K562 (cell line): Measurements from ENCODE around the gene CPM. TPM values are rescaled to one million over a fixed set of nuclear protein-coding genes. Genes with fewer than 3 reads are reported as not detected.
A peak's percentile ranks its signal among the peaks of the same experiment; 100 is the strongest.

ENCODE experiments used
- MEIS2 ChIP-seq: fragments of 450-650 bp; IDR thresholded peaks from 2 replicates; pipeline ENCODE4 v1.6.1; 2014; ENCODE audit warnings: mild to moderate bottlenecking; ENCODE audit not compliant: partially characterized antibody
- NFATC3 ChIP-seq: fragments of 450-650 bp; IDR thresholded peaks from 2 replicates; pipeline ENCODE4 v1.6.1; 2017; ENCODE audit warnings: mild to moderate bottlenecking
- PHF20 ChIP-seq: fragments of 450-650 bp; IDR thresholded peaks from 2 replicates; pipeline ENCODE4 v1.6.1; 2018; ENCODE audit not compliant: partially characterized antibody
- polyA plus RNA-seq, 8 experiments: library from polyadenylated mRNA; depleted of rRNA in 4 of 8; stranded (reverse) in 5 of 8; unstranded in 3 of 8; fragments of >200 nt; fragmentation: Nextera tagmentation in 2 of 8; fragmentation: Illumina TruSeq in 1 of 8; extraction: Ambion mirVana in 2 of 8; extraction: Trizol in 1 of 8; gene quantifications; 2 replicates each; pipeline versions ENCODE4 v1.2.1 to v1.2.3, GENCODE V29; 2011 to 2014; ENCODE audit warnings: inconsistent platforms in 1 of 8, missing spikeins in 1 of 8
- total RNA-seq, 7 experiments: library from RNA; depleted of rRNA in 6 of 7; stranded (reverse); fragments of >200 nt in 6 of 7; fragmentation: Illumina TruSeq in 2 of 7; extraction: Trizol in 2 of 7; gene quantifications; 2 replicates each; pipeline versions ENCODE4 v1.2.1 to v1.2.3, GENCODE V29; 2011 to 2021; ENCODE audit warnings: low replicate concordance in 1 of 7
- TF ChIP-seq, protein P1 (sequence below), 2 experiments: fragments of 450-650 bp; IDR thresholded peaks; 2 replicates each; pipeline ENCODE4 v1.6.1; 2016; ENCODE audit warnings: mild to moderate bottlenecking in 2 of 2, borderline replicate concordance in 1 of 2, low read depth in 1 of 2, moderate library complexity in 1 of 2
- TF ChIP-seq, protein P2 (sequence below), 2 experiments: IDR thresholded peaks in 1 of 2; conservative IDR thresholded peaks in 1 of 2; 2 replicates each; pipeline ENCODE4 v1.6.1; 2016; ENCODE audit warnings: low read depth in 2 of 2, mild to moderate bottlenecking in 1 of 2, missing compliant biosample characterization in 1 of 2, missing genetic modification characterization in 1 of 2, moderate library complexity in 1 of 2

The CPM gene
- total and polyA plus RNA-seq, 9 of the 15 experiments (the other 6 are each of a cell fraction or from before 2014, with no cell fraction given) = 0.31 TPM; not detected in 8

DNA sequence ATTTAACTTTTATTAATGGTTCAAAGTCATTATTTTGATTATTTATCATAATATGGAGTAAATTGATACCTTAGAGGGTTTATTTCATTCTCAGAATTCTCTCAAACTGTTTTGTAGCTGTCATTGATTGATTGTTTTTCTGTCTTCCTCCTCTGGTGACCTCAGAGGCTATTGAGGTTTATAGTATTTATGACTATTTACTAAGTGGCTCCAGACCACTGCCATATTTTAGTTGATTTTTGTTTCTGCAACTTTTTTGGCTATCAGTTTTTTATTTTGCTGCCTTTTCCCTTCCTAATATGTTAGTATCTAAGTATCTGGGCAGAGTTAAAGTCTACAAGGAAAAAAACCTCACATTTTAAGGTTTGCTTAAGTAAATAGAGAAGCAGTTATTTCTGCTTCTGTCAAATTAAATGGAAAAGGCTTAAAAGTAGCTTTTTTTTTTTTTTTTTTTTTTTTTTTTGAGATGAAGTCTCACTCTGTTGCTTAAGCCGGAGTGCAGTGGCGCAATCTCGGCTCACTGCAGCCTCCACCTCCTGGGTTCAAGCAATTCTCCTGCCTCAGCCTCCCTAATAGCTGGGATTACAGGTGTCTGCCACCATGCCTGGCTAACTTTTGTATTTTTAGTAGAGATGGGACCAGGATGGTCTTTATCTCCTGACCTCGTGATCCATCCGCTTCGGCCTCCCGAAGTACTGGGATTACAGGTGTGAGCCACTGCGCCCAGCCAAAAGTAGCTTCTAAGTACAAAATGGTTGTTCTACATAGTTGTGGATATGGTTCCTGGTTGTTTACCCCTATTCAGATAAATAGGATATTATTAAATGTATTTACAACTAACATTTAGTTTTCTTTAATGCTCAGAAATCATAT, 116.8 kb downstream of the CPM start (continued):
- TF ChIP-seq, protein P1, sequence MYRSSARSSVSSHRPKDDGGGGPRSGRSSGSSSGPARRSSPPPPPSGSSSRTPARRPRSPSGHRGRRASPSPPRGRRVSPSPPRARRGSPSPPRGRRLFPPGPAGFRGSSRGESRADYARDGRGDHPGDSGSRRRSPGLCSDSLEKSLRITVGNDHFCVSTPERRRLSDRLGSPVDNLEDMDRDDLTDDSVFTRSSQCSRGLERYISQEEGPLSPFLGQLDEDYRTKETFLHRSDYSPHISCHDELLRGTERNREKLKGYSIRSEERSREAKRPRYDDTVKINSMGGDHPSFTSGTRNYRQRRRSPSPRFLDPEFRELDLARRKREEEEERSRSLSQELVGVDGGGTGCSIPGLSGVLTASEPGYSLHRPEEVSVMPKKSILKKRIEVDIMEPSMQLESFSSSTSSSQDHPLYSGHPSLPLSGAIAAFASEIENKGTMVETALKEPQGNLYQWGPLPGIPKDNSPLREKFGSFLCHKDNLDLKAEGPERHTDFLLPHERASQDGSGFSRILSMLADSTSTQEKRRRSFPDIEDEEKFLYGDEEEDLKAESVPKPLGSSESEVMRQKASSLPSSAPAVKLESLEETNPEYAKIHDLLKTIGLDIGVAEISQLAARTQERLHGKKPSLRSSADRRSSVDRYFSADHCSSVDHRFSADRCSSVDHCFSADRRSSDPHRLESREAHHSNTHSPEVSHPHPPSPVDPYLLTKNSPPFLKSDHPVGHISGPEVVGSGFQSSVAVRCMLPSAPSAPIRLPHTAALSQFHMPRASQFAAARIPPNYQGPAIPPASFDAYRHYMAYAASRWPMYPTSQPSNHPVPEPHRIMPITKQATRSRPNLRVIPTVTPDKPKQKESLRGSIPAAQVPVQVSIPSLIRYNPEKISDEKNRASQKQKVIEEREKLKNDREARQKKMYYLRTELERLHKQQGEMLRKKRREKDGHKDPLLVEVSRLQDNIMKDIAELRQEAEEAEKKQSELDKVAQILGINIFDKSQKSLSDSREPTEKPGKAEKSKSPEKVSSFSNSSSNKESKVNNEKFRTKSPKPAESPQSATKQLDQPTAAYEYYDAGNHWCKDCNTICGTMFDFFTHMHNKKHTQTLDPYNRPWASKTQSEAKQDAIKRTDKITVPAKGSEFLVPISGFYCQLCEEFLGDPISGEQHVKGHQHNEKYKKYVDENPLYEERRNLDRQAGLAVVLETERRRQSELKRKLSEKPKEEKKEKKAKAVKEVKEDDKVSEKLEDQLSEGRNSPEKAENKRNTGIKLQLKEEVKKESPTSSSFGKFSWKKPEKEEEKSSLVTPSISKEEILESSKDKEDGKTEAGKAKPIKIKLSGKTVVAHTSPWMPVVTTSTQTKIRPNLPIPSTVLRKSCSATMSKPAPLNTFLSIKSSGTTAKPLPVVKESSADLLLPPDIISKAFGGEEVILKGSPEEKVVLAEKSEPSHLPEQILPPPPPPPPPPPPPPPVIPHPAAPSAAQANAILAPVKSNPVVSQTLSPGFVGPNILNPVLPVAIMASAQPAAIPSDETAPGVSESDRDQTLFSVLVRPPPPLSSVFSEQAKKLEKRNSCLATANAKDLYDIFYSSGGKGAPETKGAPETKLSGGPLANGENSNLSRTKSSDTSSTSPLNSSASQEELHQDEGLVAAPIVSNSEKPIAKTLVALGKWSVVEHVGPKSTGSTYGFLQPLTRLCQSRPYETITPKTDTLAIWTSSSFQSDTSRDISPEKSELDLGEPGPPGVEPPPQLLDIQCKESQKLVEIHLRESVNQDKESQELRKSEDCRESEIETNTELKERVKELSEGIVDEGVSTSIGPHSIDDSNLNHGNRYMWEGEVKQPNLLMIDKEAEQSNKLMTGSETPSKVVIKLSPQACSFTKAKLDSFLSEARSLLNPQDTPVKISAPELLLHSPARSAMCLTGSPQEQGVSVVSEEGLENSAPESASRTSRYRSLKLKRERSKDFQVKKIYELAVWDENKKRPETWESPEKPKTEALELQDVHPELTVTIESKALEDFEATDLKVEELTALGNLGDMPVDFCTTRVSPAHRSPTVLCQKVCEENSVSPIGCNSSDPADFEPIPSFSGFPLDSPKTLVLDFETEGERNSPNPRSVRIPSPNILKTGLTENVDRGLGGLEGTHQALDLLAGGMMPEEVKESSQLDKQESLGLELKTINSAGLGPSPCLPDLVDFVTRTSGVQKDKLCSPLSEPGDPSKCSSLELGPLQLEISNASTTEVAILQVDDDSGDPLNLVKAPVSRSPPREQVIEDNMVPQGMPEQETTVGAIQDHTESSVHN (IDR thresholded peaks at IDR 0.05; ENCODE audit: borderline replicate concordance in 1 of 2, low read depth in 1 of 2) = no peak
- TF ChIP-seq NFATC3 (no peak), MEIS2 (peak; percentile 64), PHF20 (no peak)
- TF ChIP-seq, protein P2, sequence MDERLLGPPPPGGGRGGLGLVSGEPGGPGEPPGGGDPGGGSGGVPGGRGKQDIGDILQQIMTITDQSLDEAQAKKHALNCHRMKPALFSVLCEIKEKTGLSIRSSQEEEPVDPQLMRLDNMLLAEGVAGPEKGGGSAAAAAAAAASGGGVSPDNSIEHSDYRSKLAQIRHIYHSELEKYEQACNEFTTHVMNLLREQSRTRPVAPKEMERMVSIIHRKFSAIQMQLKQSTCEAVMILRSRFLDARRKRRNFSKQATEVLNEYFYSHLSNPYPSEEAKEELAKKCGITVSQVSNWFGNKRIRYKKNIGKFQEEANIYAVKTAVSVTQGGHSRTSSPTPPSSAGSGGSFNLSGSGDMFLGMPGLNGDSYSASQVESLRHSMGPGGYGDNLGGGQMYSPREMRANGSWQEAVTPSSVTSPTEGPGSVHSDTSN (CRISPR knock-in tag; IDR thresholded peaks at IDR 0.05; ENCODE audit: low read depth) = no peak
- TF ChIP-seq, protein P2 (tag; conservative IDR thresholded peaks at IDR 0.05; ENCODE audit: low read depth) = peak; percentile 53
